Panc1 (cell line): ENCODE measurements around the gene RARB. TPM values are rescaled to one million over a fixed set of nuclear protein-coding genes. Genes with fewer than 3 reads are reported as not detected.

Source experiments
- ATAC-seq: fragments of 200-7000 bp; cut with Tn5 transposase; 2 replicates; pipeline ENCODE4 v1.9.1; 2020; ENCODE audit warnings: mild to moderate bottlenecking, moderate library complexity
- BruUV-seq: library from RNA; stranded (reverse); fragments of 400-500 nt; replicated peaks from 2 replicates; lab custom pipeline; 2021; lab: Mats Ljungman, UMichigan
- CTCF ChIA-PET: fragments of 300-600 bp; sonication (Branson Sonifier 250); formaldehyde crosslinking; loops from one replicate; lab custom pipeline; 2022; ENCODE audit warnings: antibody characterized with exemption; lab: Charles Lee
- POLR2A ChIA-PET: fragments of 300-600 bp; sonication (Branson Sonifier 250); formaldehyde crosslinking; loops from one replicate; lab custom pipeline; 2022; ENCODE audit warnings: antibody characterized with exemption; lab: Charles Lee
- DNase-seq: peaks from one replicate; pipeline ENCODE4 v3.0.0-alpha.2; 2010; ENCODE audit warnings: low read depth, low spot score
- H3K27ac ChIP-seq: 2 replicates; pipeline ENCODE4 v1.5.1; 2011; ENCODE audit warnings: mild to moderate bottlenecking, low read length, inconsistent platforms
- H3K27me3 ChIP-seq: fragments of 200-500 bp; sonication (Bioruptor generic); 2 replicates; pipeline ENCODE4 v1.6.0; 2014; ENCODE audit warnings: low read length, inconsistent platforms; ENCODE audit not compliant: control insufficient read depth, insufficient read depth
- H3K36me3 ChIP-seq: fragments of 200-500 bp; sonication (Bioruptor generic); 2 replicates; pipeline ENCODE4 v1.5.1; 2014; ENCODE audit warnings: inconsistent platforms, mild to moderate bottlenecking, low read length, moderate library complexity; ENCODE audit not compliant: control insufficient read depth, insufficient read depth
- H3K4me1 ChIP-seq: 2 replicates; pipeline ENCODE4 v1.5.1; 2011; ENCODE audit warnings: inconsistent platforms, mild to moderate bottlenecking, low read length, moderate library complexity; ENCODE audit not compliant: control insufficient read depth, insufficient read depth
- H3K4me3 ChIP-seq, 2 experiments: 2 replicates each; pipeline ENCODE4 v1.5.1; 2011 to 2012; ENCODE audit warnings: low read depth in 2 of 2, low read length in 2 of 2, mild to moderate bottlenecking in 2 of 2, inconsistent platforms in 1 of 2, moderate library complexity in 1 of 2
- H3K9me3 ChIP-seq: fragments of 200-500 bp; sonication (Bioruptor generic); 2 replicates; pipeline ENCODE4 v1.5.1; 2014; ENCODE audit warnings: low read depth, mild to moderate bottlenecking, inconsistent platforms, low read length, moderate library complexity; ENCODE audit not compliant: control insufficient read depth, insufficient read depth
- POLR2AphosphoS5 ChIP-seq: IDR thresholded peaks from 2 replicates; pipeline ENCODE4 v1.6.1; 2012; ENCODE audit warnings: mild to moderate bottlenecking, low read depth, low read length, moderate library complexity
- SIN3A ChIP-seq: IDR thresholded peaks from 2 replicates; pipeline ENCODE4 v1.6.1; 2012; ENCODE audit warnings: low read depth, mild to moderate bottlenecking, low read length, moderate library complexity, borderline replicate concordance; ENCODE audit not compliant: insufficient read depth
- TCF7L2 ChIP-seq: IDR thresholded peaks from 2 replicates; pipeline ENCODE4 v1.6.1; 2011; ENCODE audit warnings: mild to moderate bottlenecking, low read depth, low read length, inconsistent platforms
- in situ Hi-C: cut with HindIII; loops from 2 replicates; pipeline ENCODE4 v1.10.0; 2016; ENCODE audit warnings: low sequenced_read_pairs, low pct_unique_long_range_greater_than_20kb
- intact Hi-C: fragments of 100-400 bp; cut with micrococcal nuclease; formaldehyde crosslinking; loops from one replicate; pipeline ENCODE4 v1.10.0; 2022; ENCODE audit not compliant: unreplicated experiment
- total RNA-seq: library from RNA; stranded (reverse); gene quantifications from one replicate; pipeline ENCODE4 v1.2.1, GENCODE V29; 2021; ENCODE audit not compliant: unreplicated experiment
- TF ChIP-seq, protein P1 (sequence below), 2 experiments: IDR thresholded peaks; 2 replicates each; pipeline ENCODE4 v1.6.1; 2011 to 2012; ENCODE audit warnings: low read depth in 2 of 2, control low read depth in 1 of 2, low read length in 1 of 2, mild to moderate bottlenecking in 1 of 2, moderate library complexity in 1 of 2; ENCODE audit not compliant: insufficient read depth in 1 of 2
- TF ChIP-seq, protein P2 (sequence below): fragments of 450-650 bp; IDR thresholded peaks from 2 replicates; pipeline ENCODE4 v1.5.1; 2017; ENCODE audit warnings: mild to moderate bottlenecking

RARB gene
- total RNA-seq, 1 experiment from 2014 or later = not detected

DNA sequence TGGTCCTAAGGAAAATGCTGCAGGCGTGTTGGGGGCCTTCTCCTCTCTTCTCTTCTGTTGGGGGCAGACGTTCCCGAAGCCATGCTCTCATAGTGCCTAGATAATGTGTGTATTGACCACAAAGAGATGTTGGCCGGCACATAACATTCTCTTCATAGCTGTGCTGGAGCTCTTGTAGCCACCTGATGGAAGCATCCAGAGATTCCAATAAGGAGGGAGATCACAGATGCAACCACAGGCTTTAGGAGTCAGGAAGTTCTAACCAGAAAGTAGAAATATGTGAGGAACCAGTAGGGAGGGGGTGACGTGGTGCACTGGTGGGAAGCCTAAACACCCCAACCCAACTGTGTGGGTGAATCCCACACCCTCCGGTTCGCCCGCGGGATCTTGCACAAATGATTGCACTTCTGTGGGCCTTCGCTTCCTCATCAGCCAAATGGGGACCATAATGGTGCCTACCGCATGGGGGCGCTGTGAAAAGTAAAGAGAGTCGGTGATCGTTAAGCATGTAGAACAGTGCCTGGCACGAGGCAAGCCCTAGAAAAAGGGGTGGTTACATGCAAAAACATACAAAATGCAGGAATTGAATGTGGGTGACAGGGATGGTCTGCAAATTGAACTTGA, 148.9 kb downstream of the RARB start:
- no peaks in the 10 kb centered on the region for H3K4me1 ChIP-seq
- in situ Hi-C loops (no loop called here), intact Hi-C loops (no loop called here)
- no peak for ATAC-seq
- H3K4me3 ChIP-seq = no peak overlapping the region
- TF ChIP-seq, protein P1, sequence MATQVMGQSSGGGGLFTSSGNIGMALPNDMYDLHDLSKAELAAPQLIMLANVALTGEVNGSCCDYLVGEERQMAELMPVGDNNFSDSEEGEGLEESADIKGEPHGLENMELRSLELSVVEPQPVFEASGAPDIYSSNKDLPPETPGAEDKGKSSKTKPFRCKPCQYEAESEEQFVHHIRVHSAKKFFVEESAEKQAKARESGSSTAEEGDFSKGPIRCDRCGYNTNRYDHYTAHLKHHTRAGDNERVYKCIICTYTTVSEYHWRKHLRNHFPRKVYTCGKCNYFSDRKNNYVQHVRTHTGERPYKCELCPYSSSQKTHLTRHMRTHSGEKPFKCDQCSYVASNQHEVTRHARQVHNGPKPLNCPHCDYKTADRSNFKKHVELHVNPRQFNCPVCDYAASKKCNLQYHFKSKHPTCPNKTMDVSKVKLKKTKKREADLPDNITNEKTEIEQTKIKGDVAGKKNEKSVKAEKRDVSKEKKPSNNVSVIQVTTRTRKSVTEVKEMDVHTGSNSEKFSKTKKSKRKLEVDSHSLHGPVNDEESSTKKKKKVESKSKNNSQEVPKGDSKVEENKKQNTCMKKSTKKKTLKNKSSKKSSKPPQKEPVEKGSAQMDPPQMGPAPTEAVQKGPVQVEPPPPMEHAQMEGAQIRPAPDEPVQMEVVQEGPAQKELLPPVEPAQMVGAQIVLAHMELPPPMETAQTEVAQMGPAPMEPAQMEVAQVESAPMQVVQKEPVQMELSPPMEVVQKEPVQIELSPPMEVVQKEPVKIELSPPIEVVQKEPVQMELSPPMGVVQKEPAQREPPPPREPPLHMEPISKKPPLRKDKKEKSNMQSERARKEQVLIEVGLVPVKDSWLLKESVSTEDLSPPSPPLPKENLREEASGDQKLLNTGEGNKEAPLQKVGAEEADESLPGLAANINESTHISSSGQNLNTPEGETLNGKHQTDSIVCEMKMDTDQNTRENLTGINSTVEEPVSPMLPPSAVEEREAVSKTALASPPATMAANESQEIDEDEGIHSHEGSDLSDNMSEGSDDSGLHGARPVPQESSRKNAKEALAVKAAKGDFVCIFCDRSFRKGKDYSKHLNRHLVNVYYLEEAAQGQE (IDR thresholded peaks at IDR 0.05; ENCODE audit: insufficient read depth in 1 of 2, low read depth in 2 of 2, low read length in 1 of 2) = no peak
- TF ChIP-seq TCF7L2 = no peak
- TF ChIP-seq, protein P2, sequence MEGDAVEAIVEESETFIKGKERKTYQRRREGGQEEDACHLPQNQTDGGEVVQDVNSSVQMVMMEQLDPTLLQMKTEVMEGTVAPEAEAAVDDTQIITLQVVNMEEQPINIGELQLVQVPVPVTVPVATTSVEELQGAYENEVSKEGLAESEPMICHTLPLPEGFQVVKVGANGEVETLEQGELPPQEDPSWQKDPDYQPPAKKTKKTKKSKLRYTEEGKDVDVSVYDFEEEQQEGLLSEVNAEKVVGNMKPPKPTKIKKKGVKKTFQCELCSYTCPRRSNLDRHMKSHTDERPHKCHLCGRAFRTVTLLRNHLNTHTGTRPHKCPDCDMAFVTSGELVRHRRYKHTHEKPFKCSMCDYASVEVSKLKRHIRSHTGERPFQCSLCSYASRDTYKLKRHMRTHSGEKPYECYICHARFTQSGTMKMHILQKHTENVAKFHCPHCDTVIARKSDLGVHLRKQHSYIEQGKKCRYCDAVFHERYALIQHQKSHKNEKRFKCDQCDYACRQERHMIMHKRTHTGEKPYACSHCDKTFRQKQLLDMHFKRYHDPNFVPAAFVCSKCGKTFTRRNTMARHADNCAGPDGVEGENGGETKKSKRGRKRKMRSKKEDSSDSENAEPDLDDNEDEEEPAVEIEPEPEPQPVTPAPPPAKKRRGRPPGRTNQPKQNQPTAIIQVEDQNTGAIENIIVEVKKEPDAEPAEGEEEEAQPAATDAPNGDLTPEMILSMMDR = no peak
- no peak for DNase-seq
- ChIA-PET POLR2A (no interaction called here), CTCF (interaction anchor here (0.6 kb wide), 1 partner anchor 1822 kb away, joined by 3 read pairs; no protein-coding TSS in a partner anchor)
- no peaks in the 10 kb centered on the region for H3K9me3 ChIP-seq
- no TSS peak for BruUV-seq
- no peaks in the 10 kb centered on the region for H3K27me3 ChIP-seq
- H3K27ac ChIP-seq = no peak overlapping the region
- no peaks in the 10 kb centered on the region for H3K36me3 ChIP-seq

DNA sequence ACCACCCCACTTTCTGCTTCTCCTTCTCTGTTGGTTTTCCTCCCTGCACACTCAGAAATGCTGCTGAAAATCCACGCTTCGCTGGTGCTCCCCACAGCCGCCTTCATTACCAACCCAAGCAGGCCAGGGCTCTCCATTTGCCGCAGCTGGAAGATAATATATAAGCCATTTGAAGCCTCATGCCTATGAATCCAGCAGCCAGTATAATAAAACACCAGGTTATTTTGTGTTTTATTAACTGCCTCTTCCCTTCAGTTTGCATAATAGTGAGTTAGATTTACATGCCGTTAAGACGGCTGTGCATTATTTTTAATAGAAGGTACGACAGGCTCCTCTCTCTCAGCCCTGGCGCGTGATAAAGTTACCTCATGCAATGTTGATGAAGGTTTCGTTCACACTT, 150.0 kb downstream of the RARB start:
- H3K4me3 ChIP-seq = no peak overlapping the region
- H3K9me3 ChIP-seq = no peaks in the 10 kb centered on the region
- no peaks in the 10 kb centered on the region for H3K27me3 ChIP-seq
- in situ Hi-C loops = no loop called here
- H3K4me1 ChIP-seq = no peaks in the 10 kb centered on the region
- DNase-seq (no peak), ATAC-seq (no peak)
- no TSS peak for BruUV-seq
- CTCF ChIA-PET = no interaction called here
- H3K36me3 ChIP-seq = no peaks in the 10 kb centered on the region
- intact Hi-C loops = no loop called here
- TF ChIP-seq, protein P2 = no peak
- TF ChIP-seq TCF7L2 (no peak), SIN3A (no peak), POLR2AphosphoS5 (no peak)
- TF ChIP-seq, protein P1 (IDR thresholded peaks at IDR 0.05; ENCODE audit: insufficient read depth in 1 of 2, low read depth in 2 of 2, low read length in 1 of 2) = no peak
- POLR2A ChIA-PET = no interaction called here
- H3K27ac ChIP-seq = no peak overlapping the region
